ENCODE data around the gene KDM3B.

DNA sequence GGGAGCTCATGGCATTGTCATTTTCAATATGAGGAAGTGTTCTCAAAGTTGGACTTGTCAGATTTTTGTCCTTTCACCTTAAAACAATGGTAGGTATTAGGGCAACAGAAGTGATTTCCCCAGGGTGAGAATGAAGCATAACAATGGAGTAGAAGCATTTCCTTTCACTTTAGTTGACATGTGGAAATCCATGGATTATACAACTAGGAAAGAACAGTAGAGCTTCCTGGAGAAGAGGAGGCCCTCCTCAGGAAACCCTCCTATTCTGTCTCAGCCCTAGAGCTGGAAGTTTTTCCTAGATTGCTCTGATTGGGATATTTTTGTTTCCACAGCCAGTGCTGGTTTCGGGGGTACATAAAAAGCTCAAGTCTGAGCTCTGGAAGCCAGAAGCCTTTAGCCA lies 72.6 kb downstream of the KDM3B start:
- TF ChIP-seq POLR2A (IDR thresholded peaks at IDR 0.05; ENCODE audit: low read length) (no peak), ZC3H11A (IDR thresholded peaks at IDR 0.05) (no peak), KDM1A (IDR thresholded peaks at IDR 0.05; ENCODE audit: low read depth) (no peak), MAZ (IDR thresholded peaks at IDR 0.05; ENCODE audit: borderline replicate concordance, low read depth, low read length) (no peak), RAD21 (conservative IDR thresholded peaks at IDR 0.05 in 1 of 2, IDR thresholded peaks at IDR 0.05 in 1 of 2) (no peak), ESRRA (IDR thresholded peaks at IDR 0.05; ENCODE audit: borderline replicate concordance, low read length) (no peak), HOXB5 (CRISPR knock-in tag; IDR thresholded peaks at IDR 0.05) (no peak), EP300 (IDR thresholded peaks at IDR 0.05) (no peak), CEBPB (IDR thresholded peaks at IDR 0.05) (no peak), HDAC2 (IDR thresholded peaks at IDR 0.05) (no peak), CHD4 (IDR thresholded peaks at IDR 0.05; ENCODE audit: borderline replicate concordance) (no peak)
- TF ChIP-seq, protein P1, sequence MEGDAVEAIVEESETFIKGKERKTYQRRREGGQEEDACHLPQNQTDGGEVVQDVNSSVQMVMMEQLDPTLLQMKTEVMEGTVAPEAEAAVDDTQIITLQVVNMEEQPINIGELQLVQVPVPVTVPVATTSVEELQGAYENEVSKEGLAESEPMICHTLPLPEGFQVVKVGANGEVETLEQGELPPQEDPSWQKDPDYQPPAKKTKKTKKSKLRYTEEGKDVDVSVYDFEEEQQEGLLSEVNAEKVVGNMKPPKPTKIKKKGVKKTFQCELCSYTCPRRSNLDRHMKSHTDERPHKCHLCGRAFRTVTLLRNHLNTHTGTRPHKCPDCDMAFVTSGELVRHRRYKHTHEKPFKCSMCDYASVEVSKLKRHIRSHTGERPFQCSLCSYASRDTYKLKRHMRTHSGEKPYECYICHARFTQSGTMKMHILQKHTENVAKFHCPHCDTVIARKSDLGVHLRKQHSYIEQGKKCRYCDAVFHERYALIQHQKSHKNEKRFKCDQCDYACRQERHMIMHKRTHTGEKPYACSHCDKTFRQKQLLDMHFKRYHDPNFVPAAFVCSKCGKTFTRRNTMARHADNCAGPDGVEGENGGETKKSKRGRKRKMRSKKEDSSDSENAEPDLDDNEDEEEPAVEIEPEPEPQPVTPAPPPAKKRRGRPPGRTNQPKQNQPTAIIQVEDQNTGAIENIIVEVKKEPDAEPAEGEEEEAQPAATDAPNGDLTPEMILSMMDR (IDR thresholded peaks at IDR 0.05) = no peak
- TF ChIP-seq, protein P2, sequence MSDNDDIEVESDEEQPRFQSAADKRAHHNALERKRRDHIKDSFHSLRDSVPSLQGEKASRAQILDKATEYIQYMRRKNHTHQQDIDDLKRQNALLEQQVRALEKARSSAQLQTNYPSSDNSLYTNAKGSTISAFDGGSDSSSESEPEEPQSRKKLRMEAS (IDR thresholded peaks at IDR 0.05) = no peak
